Nephron progenitor cell (in vitro differentiated cells): ENCODE measurements around the gene TCF12.
A peak's percentile ranks its signal among the peaks of the same experiment; 100 is the strongest.

Experiments used
- DNase-seq: peaks from one replicate; pipeline ENCODE4 v3.0.0; 2021
- H3K27ac Mint-ChIP-seq: 2 replicates; pipeline ENCODE4 v1.8.0; 2021; ENCODE audit warnings: mild to moderate bottlenecking, moderate library complexity, mixed read lengths
- H3K27me3 Mint-ChIP-seq: 2 replicates; pipeline ENCODE4 v1.8.0; 2021; ENCODE audit warnings: mild to moderate bottlenecking, low read depth, mixed read lengths; ENCODE audit not compliant: poor library complexity
- H3K36me3 Mint-ChIP-seq: 2 replicates; pipeline ENCODE4 v1.8.0; 2021; ENCODE audit warnings: low read depth, mixed read lengths
- H3K4me1 Mint-ChIP-seq: 2 replicates; pipeline ENCODE4 v1.8.0; 2021; ENCODE audit warnings: mixed read lengths
- H3K4me3 Mint-ChIP-seq: 2 replicates; pipeline ENCODE4 v1.8.0; 2021; ENCODE audit warnings: mild to moderate bottlenecking, moderate library complexity, mixed read lengths
- H3K9me3 Mint-ChIP-seq: 2 replicates; pipeline ENCODE4 v1.8.0; 2021; ENCODE audit warnings: mild to moderate bottlenecking, moderate library complexity, mixed read lengths
- CTCF ChIP-seq: fragments of 200-600 bp; sonication (generic); IDR thresholded peaks from 2 replicates; pipeline ENCODE4 v1.5.0; 2021; ENCODE audit warnings: antibody characterized with exemption

TCF12 gene

GRCh38 chr15:57305009-57305408 is 386.6 kb downstream of the TCF12 start:
- no peak for TF ChIP-seq CTCF
- no peaks in the 10 kb centered on the region for H3K9me3 Mint-ChIP-seq
- H3K4me3 Mint-ChIP-seq, result peak overlapping the region; percentile 64
- H3K27me3 Mint-ChIP-seq, result peaks cover 10% of the 10 kb centered on the region
- no peak overlapping the region for H3K27ac Mint-ChIP-seq
- no peaks in the 10 kb centered on the region for H3K36me3 Mint-ChIP-seq
- peaks cover 34% of the 10 kb centered on the region for H3K4me1 Mint-ChIP-seq
- DNase-seq, result no peak

GRCh38 chr15:57306161-57306943 is 387.9 kb downstream of the TCF12 start:
- peak; percentile 77 for TF ChIP-seq CTCF
- no peaks in the 10 kb centered on the region for H3K9me3 Mint-ChIP-seq
- H3K4me3 Mint-ChIP-seq, result peak overlapping the region; percentile 84
- no peaks in the 10 kb centered on the region for H3K36me3 Mint-ChIP-seq
- DNase-seq, result peak; percentile 91
- peaks cover 10% of the 10 kb centered on the region for H3K27me3 Mint-ChIP-seq
- H3K27ac Mint-ChIP-seq, result peak overlapping the region; percentile 72
- H3K4me1 Mint-ChIP-seq, result peaks cover 39% of the 10 kb centered on the region

- Mint-ChIP-seq H3K27ac (no peak overlapping the region), H3K9me3 (no peaks in the 10 kb centered on the region), H3K27me3 (peaks cover 10% of the 10 kb centered on the region), H3K36me3 (no peaks in the 10 kb centered on the region), H3K4me1 (peaks cover 39% of the 10 kb centered on the region), H3K4me3 (peak overlapping the region; percentile 84)
- no peak for TF ChIP-seq CTCF
- DNase-seq, result no peak
These were observed 388.5 kb downstream of the TCF12 start for GRCh38 chr15:57306944-57307411.

GRCh38 chr15:57307527-57308169 is 389.2 kb downstream of the TCF12 start:
- TF ChIP-seq CTCF, result no peak
- no peaks in the 10 kb centered on the region for H3K36me3 Mint-ChIP-seq
- H3K4me3 Mint-ChIP-seq, result no peak overlapping the region
- DNase-seq, result no peak
- H3K27me3 Mint-ChIP-seq, result peaks cover 9% of the 10 kb centered on the region
- no peak overlapping the region for H3K27ac Mint-ChIP-seq
- H3K4me1 Mint-ChIP-seq, result peaks cover 39% of the 10 kb centered on the region
- H3K9me3 Mint-ChIP-seq, result no peaks in the 10 kb centered on the region

- peaks cover 6% of the 10 kb centered on the region for H3K27me3 Mint-ChIP-seq
- peak overlapping the region; percentile 73 for H3K27ac Mint-ChIP-seq
- DNase-seq, result no peak
- H3K4me3 Mint-ChIP-seq, result no peak overlapping the region
- H3K4me1 Mint-ChIP-seq, result peaks cover 39% of the 10 kb centered on the region
- no peaks in the 10 kb centered on the region for H3K36me3 Mint-ChIP-seq
- H3K9me3 Mint-ChIP-seq, result peaks cover 3% of the 10 kb centered on the region
- TF ChIP-seq CTCF, result no peak
These were observed 389.7 kb downstream of the TCF12 start for GRCh38 chr15:57308170-57308545.
